NCI-H2196 treated with DMSO at 0.1 percent for 48 hours (cell line): ENCODE data around the gene ARIH1.
A peak's percentile ranks its signal among the peaks of the same experiment; 100 is the strongest.
"Not testable (repeated sequence)": the region's sequence is repeated elsewhere in the genome, so short reads cannot be mapped to it uniquely, and the experiment has no call there.

ENCODE experiments used
- DNase-seq: peaks from one replicate; lab custom pipeline; 2025; ENCODE audit not compliant: unreplicated experiment; lab: John Stamatoyannopoulos, UW

ARIH1 gene

GRCh38 chr15:72473614-72474465 is at the start of gene ARIH1:
TSS of gene ARIH1 (plus strand) at chr15:72474330. CDS start at chr15:72474640, 310 bp downstream.
- DNase-seq: peak; percentile 71

GRCh38 chr15:72426753-72427152 is 47.4 kb upstream of the ARIH1 start:
- DNase-seq: no peak

- DNase-seq: no peak
These were observed 36.3 kb upstream of the ARIH1 start for GRCh38 chr15:72437650-72438316.

GRCh38 chr15:72442848-72443247 is 31.3 kb upstream of the ARIH1 start:
- not testable (repeated sequence) for DNase-seq

GRCh38 chr15:72445426-72445825 is 28.7 kb upstream of the ARIH1 start:
- no peak for DNase-seq

GRCh38 chr15:72450805-72451204 is 23.3 kb upstream of the ARIH1 start:
- DNase-seq: no peak

- DNase-seq: no peak
These were observed 22.9 kb upstream of the ARIH1 start for GRCh38 chr15:72451224-72451623.

- no peak for DNase-seq
These were observed 17.4 kb upstream of the ARIH1 start for GRCh38 chr15:72456684-72457083.

GRCh38 chr15:72460402-72460801 is 13.7 kb upstream of the ARIH1 start:
- DNase-seq: no peak

GRCh38 chr15:72463702-72464101 is 10.4 kb upstream of the ARIH1 start:
- no peak for DNase-seq

GRCh38 chr15:72464251-72464650 is 9.9 kb upstream of the ARIH1 start:
- DNase-seq: no peak

GRCh38 chr15:72468103-72468502 is 6.0 kb upstream of the ARIH1 start:
- DNase-seq: no peak

- DNase-seq: no peak
These were observed 1.0 kb upstream of the ARIH1 start for GRCh38 chr15:72472992-72473610.

GRCh38 chr15:72474466-72474911 is 359 bp downstream of the ARIH1 start:
- no peak for DNase-seq

- DNase-seq: peak; percentile 6
These were observed 940 bp downstream of the ARIH1 start for GRCh38 chr15:72474912-72475628.

GRCh38 chr15:72475674-72476073 is 1.5 kb downstream of the ARIH1 start:
- DNase-seq: no peak

- not testable (repeated sequence) for DNase-seq
These were observed 2.2 kb downstream of the ARIH1 start for GRCh38 chr15:72476330-72476729.

GRCh38 chr15:72481015-72481659 is 7.0 kb downstream of the ARIH1 start:
- DNase-seq: no peak

GRCh38 chr15:72482275-72482674 is 8.1 kb downstream of the ARIH1 start:
- DNase-seq: no peak

GRCh38 chr15:72483279-72483678 is 9.1 kb downstream of the ARIH1 start:
- DNase-seq: no peak

GRCh38 chr15:72486144-72486543 is 12.0 kb downstream of the ARIH1 start:
- no peak for DNase-seq
